ENCODE measurements around the gene TAF8.

TAF8 gene

GRCh38 chr6:42095776-42096541 lies 45.6 kb downstream of the TAF8 start:
- ATAC-seq: no peak
- no peak for TF ChIP-seq ISL1 (CRISPR knock-in tag; IDR thresholded peaks at IDR 0.05)
- no peak for TF ChIP-seq RARB (CRISPR knock-in tag; IDR thresholded peaks at IDR 0.05)
- no peak for TF ChIP-seq CREB5 (CRISPR knock-in tag; IDR thresholded peaks at IDR 0.05; ENCODE audit: low read depth)
- no peak for TF ChIP-seq ZNF8 (CRISPR knock-in tag; IDR thresholded peaks at IDR 0.05)
- no peak for TF ChIP-seq ZFP30 (CRISPR knock-in tag; IDR thresholded peaks at IDR 0.05)
- TF ChIP-seq ZNF565 (CRISPR knock-in tag; conservative IDR thresholded peaks at IDR 0.05; ENCODE audit: low read depth): no peak

- peak; percentile 45; the same call in 2 of the 3 replicates for ATAC-seq
- TF ChIP-seq ARNTL (CRISPR knock-in tag; IDR thresholded peaks at IDR 0.05; ENCODE audit: borderline replicate concordance, low read depth) (no peak), ZNF8 (CRISPR knock-in tag; IDR thresholded peaks at IDR 0.05) (no peak), PPARA (CRISPR knock-in tag; IDR thresholded peaks at IDR 0.05; ENCODE audit: borderline replicate concordance) (no peak), ESRRG (CRISPR knock-in tag; IDR thresholded peaks at IDR 0.05) (no peak), TSHZ2 (CRISPR knock-in tag; IDR thresholded peaks at IDR 0.05) (no peak), ZNF565 (CRISPR knock-in tag; conservative IDR thresholded peaks at IDR 0.05; ENCODE audit: low read depth) (no peak), ZFP3 (CRISPR knock-in tag; IDR thresholded peaks at IDR 0.05) (no peak), TCF4 (CRISPR knock-in tag; IDR thresholded peaks at IDR 0.05; ENCODE audit: borderline replicate concordance) (no peak), ZFP30 (CRISPR knock-in tag; IDR thresholded peaks at IDR 0.05) (no peak)
These were observed 49.2 kb downstream of the TAF8 start for GRCh38 chr6:42099340-42100028.

- peak; percentile 34; the same call in 2 of the 3 replicates for ATAC-seq
These were observed 49.9 kb downstream of the TAF8 start for GRCh38 chr6:42100029-42100901.

More at GRCh38 chr6:42100029-42100901, 49.9 kb downstream of the TAF8 start:
- TF ChIP-seq ZC3H10 (CRISPR knock-in tag; IDR thresholded peaks at IDR 0.05) (no peak), TSHZ2 (CRISPR knock-in tag; IDR thresholded peaks at IDR 0.05) (no peak), BACH2 (CRISPR knock-in tag; IDR thresholded peaks at IDR 0.05; ENCODE audit: borderline replicate concordance) (no peak), ESRRG (CRISPR knock-in tag; IDR thresholded peaks at IDR 0.05) (no peak), SNAI2 (CRISPR knock-in tag; IDR thresholded peaks at IDR 0.05) (no peak), ISL1 (CRISPR knock-in tag; IDR thresholded peaks at IDR 0.05) (no peak), GLIS3 (CRISPR knock-in tag; IDR thresholded peaks at IDR 0.05) (no peak), ZNF70 (CRISPR knock-in tag; IDR thresholded peaks at IDR 0.05) (no peak), PATZ1 (CRISPR knock-in tag; IDR thresholded peaks at IDR 0.05; ENCODE audit: borderline replicate concordance) (no peak)
